Measurements from ENCODE around the gene OVOL3. TPM values are rescaled to one million over a fixed set of nuclear protein-coding genes. Genes with fewer than 3 reads are reported as not detected.

Gene OVOL3
- total RNA-seq, 6 donors from 2014 or later = not detected

DNA sequence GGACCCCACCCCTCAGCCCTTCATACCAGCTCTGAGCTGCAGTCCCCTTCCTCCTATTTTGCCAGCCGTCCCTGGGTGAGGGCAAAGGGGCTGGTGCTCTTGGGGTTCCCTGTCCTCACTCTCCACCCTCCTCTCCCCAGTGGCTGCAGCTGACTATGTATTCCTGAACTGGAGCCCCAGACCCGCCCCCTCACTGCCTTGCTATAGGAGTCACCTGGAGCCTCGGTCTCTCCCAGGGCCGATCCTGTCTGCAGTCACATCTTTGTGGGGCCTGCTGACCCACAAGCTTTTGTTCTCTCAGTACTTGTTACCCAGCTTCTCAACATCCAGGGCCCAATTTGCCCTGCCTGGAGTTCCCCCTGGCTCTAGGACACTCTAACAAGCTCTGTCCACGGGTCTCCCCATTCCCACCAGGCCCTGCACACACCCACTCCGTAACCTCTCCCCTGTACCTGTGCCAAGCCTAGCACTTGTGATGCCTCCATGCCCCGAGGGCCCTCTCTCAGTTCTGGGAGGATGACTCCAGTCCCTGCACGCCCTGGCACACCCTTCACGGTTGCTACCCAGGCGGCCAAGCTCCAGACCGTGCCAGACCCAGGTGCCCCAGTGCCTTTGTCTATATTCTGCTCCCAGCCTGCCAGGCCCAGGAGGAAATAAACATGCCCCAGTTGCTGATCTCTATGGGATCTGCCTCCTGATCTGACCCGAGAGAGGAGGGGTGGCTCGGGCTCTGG, 38.9 kb downstream of the OVOL3 start:
- DNase-seq (peak in 1 of 2 donors; percentile 58), ATAC-seq (ENCODE audit: low FRiP score in 2 of 2) (no peak)
- Histone ChIP-seq H3K4me1 (peaks cover 8 to 17% (median 10%) of the 10 kb centered on the region in 4 donors), H3K4me3 (no peak overlapping the region), H3K36me3 (peaks cover 28 to 66% (median 62%) of the 10 kb centered on the region in 4 donors), H3K27me3 (no peaks in the 10 kb centered on the region), H3K27ac (peak overlapping the region in 2 of 4 donors; percentile 95 to 99), H3K9me3 (no peaks in the 10 kb centered on the region)
- 73 to 80% methylated on average over 13 of the region's 13 CpGs for WGBS, 2 donors
- TF ChIP-seq EP300 (IDR thresholded peaks at IDR 0.05) (no peak), POLR2A (IDR thresholded peaks at IDR 0.05) (no peak), POLR2AphosphoS5 (IDR thresholded peaks at IDR 0.05) (no peak)
- TF ChIP-seq, protein P1, sequence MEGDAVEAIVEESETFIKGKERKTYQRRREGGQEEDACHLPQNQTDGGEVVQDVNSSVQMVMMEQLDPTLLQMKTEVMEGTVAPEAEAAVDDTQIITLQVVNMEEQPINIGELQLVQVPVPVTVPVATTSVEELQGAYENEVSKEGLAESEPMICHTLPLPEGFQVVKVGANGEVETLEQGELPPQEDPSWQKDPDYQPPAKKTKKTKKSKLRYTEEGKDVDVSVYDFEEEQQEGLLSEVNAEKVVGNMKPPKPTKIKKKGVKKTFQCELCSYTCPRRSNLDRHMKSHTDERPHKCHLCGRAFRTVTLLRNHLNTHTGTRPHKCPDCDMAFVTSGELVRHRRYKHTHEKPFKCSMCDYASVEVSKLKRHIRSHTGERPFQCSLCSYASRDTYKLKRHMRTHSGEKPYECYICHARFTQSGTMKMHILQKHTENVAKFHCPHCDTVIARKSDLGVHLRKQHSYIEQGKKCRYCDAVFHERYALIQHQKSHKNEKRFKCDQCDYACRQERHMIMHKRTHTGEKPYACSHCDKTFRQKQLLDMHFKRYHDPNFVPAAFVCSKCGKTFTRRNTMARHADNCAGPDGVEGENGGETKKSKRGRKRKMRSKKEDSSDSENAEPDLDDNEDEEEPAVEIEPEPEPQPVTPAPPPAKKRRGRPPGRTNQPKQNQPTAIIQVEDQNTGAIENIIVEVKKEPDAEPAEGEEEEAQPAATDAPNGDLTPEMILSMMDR (IDR thresholded peaks at IDR 0.05) = no peak

DNA sequence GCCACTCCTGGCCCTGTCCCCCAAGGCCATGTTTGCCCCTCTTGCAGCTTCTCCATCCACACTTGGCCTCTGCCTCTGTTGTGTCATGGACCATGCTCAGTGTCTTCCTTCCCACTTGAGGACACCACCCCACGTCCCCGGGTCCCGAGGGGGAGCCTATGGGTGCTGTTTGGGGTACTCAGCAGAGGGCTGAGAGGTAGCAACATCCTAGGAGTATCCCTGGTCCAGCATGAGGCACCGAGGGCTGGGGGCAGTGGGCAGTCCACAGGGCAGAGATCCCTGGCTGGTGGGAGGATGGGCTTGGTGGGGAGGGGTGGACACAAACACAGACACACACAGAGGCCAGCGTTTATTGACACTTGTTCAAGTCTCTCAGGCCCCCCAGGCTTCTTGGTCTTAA, 39.6 kb downstream of the OVOL3 start:
- Histone ChIP-seq H3K27ac (peak overlapping the region; percentile 89 to 99 (median 96)), H3K27me3 (no peaks in the 10 kb centered on the region), H3K4me3 (peak overlapping the region in 1 of 4 donors; percentile 51), H3K9me3 (no peaks in the 10 kb centered on the region), H3K36me3 (peaks cover 27 to 59% (median 55%) of the 10 kb centered on the region in 4 donors), H3K4me1 (peaks cover 8 to 22% (median 10%) of the 10 kb centered on the region in 4 donors)
- 88% methylated on average over 5 of the region's 5 CpGs; no CpG with 5 or more reads in 1 of the 2 donors for WGBS, 2 donors
- ATAC-seq (ENCODE audit: low FRiP score in 2 of 2) = no peak
- TF ChIP-seq POLR2AphosphoS5 (IDR thresholded peaks at IDR 0.05) = no peak
- no peak for TF ChIP-seq EP300 (IDR thresholded peaks at IDR 0.05)
- TF ChIP-seq POLR2A (IDR thresholded peaks at IDR 0.05) = no peak
- TF ChIP-seq, protein P1 (IDR thresholded peaks at IDR 0.05) = no peak
- DNase-seq = no peak

DNA sequence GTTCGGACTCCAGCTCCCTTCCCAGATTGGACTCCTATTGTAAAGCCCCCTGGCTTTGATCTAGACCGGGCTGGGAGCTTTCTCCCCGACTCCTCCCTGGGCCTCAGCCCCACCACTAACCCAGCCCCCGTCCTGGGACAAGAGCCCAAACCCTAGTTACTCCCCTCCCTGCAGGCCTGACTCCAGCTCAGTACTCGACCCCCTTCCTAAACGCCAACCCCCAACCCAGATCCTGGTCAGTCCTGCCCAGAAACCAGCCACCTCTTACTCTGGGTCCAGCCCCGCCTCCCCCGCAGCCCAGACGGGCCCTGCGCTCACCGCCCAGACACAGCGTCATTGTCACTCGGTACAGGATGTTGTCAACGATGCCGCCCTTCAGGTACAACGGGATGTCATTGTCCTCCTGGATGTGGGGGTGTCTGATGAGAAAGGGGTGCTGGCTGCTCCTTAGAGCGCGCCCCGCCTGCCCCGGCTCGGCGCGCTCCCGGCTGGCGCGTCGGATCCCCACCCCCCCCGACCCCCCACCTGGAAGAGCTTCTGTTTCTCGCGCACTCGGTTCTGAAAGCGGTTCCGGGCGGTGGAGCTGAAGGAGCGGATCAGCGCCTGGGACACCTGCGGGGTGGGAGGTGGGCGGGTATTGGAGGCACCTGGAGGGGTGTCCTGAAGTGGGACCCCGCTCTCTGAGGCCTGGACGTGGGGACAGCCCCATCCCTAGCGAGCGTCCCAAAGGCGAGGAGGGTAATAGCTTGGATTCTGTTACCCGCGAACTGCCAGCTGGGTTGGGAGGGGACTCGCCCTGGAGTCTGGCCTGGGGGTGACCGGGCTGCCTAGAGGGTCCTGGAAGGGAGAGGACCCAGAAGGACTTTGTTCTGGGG, 40.4 kb downstream of the OVOL3 start:
- no peaks in the 10 kb centered on the region for H3K9me3 ChIP-seq
- ATAC-seq (ENCODE audit: low FRiP score in 2 of 2) (peak; percentile 64 to 78), DNase-seq (peak in 1 of 2 donors; percentile 79)
- peaks cover 8 to 25% (median 10%) of the 10 kb centered on the region in 4 donors for H3K4me1 ChIP-seq
- 52 to 62% methylated on average over 29 to 44 of the region's 47 CpGs for WGBS, 2 donors
- no peaks in the 10 kb centered on the region for H3K27me3 ChIP-seq
- H3K4me3 ChIP-seq = peak overlapping the region; percentile 50 to 62 (median 54)
- H3K36me3 ChIP-seq = peaks cover 21 to 51% (median 48%) of the 10 kb centered on the region in 4 donors
- peak in 1 of 4 donors; percentile 52 for TF ChIP-seq POLR2A (IDR thresholded peaks at IDR 0.05)
- no peak for TF ChIP-seq EP300 (IDR thresholded peaks at IDR 0.05)
- TF ChIP-seq, protein P1 (IDR thresholded peaks at IDR 0.05) = no peak
- TF ChIP-seq POLR2AphosphoS5 (IDR thresholded peaks at IDR 0.05) = peak; percentile 76 to 82
- peak overlapping the region; percentile 89 to 99 (median 96) for H3K27ac ChIP-seq

DNA sequence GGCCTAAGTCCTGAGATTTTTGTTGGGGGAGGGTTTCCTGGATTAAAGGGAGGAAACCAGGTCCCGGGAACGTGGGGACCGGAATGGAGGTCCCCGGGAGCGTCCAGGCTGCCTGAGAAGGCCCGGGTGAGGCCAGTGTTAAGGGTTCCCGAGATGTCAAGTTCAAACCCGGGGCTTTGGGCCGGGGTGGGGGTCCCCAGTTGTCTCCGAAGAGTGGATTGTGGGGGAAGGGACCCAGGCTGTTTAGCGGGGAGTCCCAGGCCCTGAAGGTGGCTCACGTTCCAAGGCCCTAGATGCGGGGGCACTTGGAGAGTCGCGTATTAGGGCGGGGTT, 41.0 kb downstream of the OVOL3 start:
- H3K27ac ChIP-seq = peak overlapping the region; percentile 89 to 99 (median 96)
- ATAC-seq (ENCODE audit: low FRiP score in 2 of 2) (peak in 1 of 2 donors; percentile 3), DNase-seq (no peak)
- TF ChIP-seq POLR2A (IDR thresholded peaks at IDR 0.05) (no peak), POLR2AphosphoS5 (IDR thresholded peaks at IDR 0.05) (no peak), EP300 (IDR thresholded peaks at IDR 0.05) (no peak)
- TF ChIP-seq, protein P1 (IDR thresholded peaks at IDR 0.05) = no peak
- H3K4me1 ChIP-seq = peaks cover 8 to 25% (median 13%) of the 10 kb centered on the region in 4 donors
- H3K4me3 ChIP-seq = peak overlapping the region; percentile 50 to 62 (median 54)
- H3K9me3 ChIP-seq = no peaks in the 10 kb centered on the region
- peaks cover 18 to 45% (median 41%) of the 10 kb centered on the region in 4 donors for H3K36me3 ChIP-seq
- H3K27me3 ChIP-seq = no peaks in the 10 kb centered on the region
- 59 to 82% methylated on average over 16 of the region's 16 CpGs for WGBS, 2 donors
